Activated T-helper 17 cell treated with anti-CD3 and anti-CD28 coated beads, Interleukin-2, amount 50 U/mL, for 72 hours (primary cell): Measurements from ENCODE around the gene ZNF660. TPM values are rescaled to one million over a fixed set of nuclear protein-coding genes. Genes with fewer than 3 reads are reported as not detected.
"Not testable (repeated sequence)": the region's sequence is repeated elsewhere in the genome, so short reads cannot be mapped to it uniquely, and the experiment has no call there.

Source experiments
- ATAC-seq: fragments of 150-1000 bp; cut with Tn5 transposase; replicated peaks from 2 replicates; pipeline ENCODE4 v1.10.0; 2021; ENCODE audit warnings: mild to moderate bottlenecking, moderate library complexity
- H3K27ac Mint-ChIP-seq: one replicate; pipeline ENCODE4 v1.8.0; 2022; ENCODE audit warnings: mixed read lengths
- H3K27me3 Mint-ChIP-seq: one replicate; pipeline ENCODE4 v1.8.0; 2022; ENCODE audit warnings: mixed read lengths
- H3K36me3 Mint-ChIP-seq: one replicate; pipeline ENCODE4 v1.8.0; 2022; ENCODE audit warnings: low read depth, mild to moderate bottlenecking, mixed read lengths
- H3K4me1 Mint-ChIP-seq: one replicate; pipeline ENCODE4 v1.8.0; 2022; ENCODE audit warnings: mixed read lengths
- H3K4me3 Mint-ChIP-seq: one replicate; pipeline ENCODE4 v1.8.0; 2022; ENCODE audit warnings: mild to moderate bottlenecking, mixed read lengths
- H3K9me3 Mint-ChIP-seq: one replicate; pipeline ENCODE4 v1.8.0; 2022; ENCODE audit warnings: mixed read lengths
- total RNA-seq, 2 donors: library from RNA; stranded (reverse); gene quantifications; one replicate each; pipeline ENCODE4 v1.2.3, GENCODE V29; 2022

The ZNF660 gene
- total RNA-seq, 2 donors from 2014 or later = 0.08 TPM; not detected in 1

DNA sequence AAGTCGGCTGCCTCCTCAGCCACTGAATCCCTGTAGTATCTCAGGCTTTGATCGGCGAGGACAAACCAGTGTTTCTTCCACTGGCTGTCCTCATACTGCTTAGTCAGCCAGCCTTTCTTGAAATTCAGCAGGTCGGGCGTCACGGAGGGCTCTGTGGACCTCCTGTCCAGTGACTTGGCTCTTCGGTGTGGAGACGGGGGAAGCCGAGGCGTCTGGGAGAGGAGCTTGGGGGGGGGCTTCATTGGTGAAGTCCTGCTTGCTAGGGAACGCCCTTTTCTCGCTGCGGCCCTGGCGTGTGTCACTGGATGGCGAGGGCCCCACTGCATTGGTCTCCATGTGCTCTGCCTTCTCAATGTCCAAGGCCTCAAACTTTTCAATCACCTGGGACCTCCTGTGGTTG lies 5.0 kb upstream of the ZNF660 start:
- not testable (repeated sequence) for H3K27ac Mint-ChIP-seq

DNA sequence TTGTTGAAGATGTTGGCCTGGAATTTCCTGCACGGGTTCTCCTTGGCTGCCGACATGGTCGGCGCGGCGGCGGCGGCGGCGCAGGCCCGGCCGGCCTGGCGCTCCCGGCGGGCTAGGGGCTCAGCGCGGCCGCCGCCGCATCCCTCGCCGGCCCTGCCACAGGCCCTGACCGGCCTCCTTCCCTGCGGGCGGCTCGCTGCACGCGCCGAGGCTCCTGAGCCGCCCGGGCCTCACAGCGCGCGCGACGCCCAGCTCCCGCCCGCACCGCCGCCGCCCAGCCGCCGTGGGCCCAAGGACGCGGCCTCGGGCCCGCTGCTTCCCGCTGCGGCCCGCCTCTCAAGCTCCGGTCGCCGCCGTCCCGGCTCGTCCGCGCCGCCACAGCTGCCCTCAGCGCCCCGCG lies 3.8 kb upstream of the ZNF660 start:
- not testable (repeated sequence) for H3K4me1 Mint-ChIP-seq, H3K4me3 Mint-ChIP-seq, H3K27ac Mint-ChIP-seq, H3K36me3 Mint-ChIP-seq, H3K9me3 Mint-ChIP-seq, ATAC-seq
- peaks cover 22% of the 10 kb centered on the region for H3K27me3 Mint-ChIP-seq

More for the DNA sequence above, 5.0 kb upstream of the ZNF660 start:
- not testable (repeated sequence) for H3K9me3 Mint-ChIP-seq, H3K36me3 Mint-ChIP-seq, H3K4me1 Mint-ChIP-seq, H3K4me3 Mint-ChIP-seq, ATAC-seq
- peaks cover 13% of the 10 kb centered on the region for H3K27me3 Mint-ChIP-seq

DNA sequence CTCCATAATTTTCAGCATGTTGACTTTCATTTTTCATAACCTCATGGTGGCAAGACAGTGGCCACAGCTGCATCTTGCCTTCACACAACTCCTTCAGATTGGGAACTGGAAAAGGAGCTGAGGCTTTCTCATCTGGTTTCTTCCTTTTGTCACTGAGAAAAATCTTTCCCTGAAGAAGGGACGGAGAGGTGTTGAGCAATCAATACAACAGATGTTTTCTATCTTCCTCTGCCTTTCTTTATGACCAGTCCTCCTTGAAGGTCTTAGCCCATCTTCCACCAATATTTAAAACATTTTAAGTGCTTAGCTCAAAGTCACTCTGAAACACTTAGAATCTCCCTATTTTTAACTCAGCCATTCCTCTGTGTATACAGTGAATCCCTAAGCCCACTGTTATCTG lies 11.9 kb downstream of the ZNF660 start:
- no peaks in the 10 kb centered on the region for H3K4me1 Mint-ChIP-seq
- peaks cover 18% of the 10 kb centered on the region for H3K9me3 Mint-ChIP-seq
- H3K27ac Mint-ChIP-seq = no peak overlapping the region
- no peak overlapping the region for H3K4me3 Mint-ChIP-seq
- no peaks in the 10 kb centered on the region for H3K27me3 Mint-ChIP-seq
- H3K36me3 Mint-ChIP-seq = no peaks in the 10 kb centered on the region
- ATAC-seq = no peak

DNA sequence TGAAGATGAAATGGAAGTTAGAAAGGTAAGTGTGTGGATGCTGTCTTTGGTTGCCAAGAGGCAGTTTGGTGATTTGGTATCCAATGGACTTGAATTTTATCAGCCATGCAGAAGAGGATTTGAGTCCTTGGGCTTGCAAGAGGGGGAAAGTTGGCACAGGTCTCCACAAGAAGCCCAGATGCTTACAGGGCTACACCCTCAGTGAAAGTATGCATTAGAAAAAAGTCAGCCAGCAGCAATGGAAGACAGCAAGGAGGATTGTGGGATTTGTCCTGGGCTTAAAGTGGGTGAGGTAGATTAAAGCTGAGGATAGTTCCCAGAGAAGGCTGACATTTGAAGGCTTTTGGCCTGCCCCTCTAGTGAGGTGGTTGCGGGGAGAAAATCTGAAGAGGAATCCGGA lies 17.0 kb downstream of the ZNF660 start:
- H3K36me3 Mint-ChIP-seq = no peaks in the 10 kb centered on the region
- H3K4me1 Mint-ChIP-seq = no peaks in the 10 kb centered on the region
- no peak for ATAC-seq
- H3K9me3 Mint-ChIP-seq = no peaks in the 10 kb centered on the region
- no peak overlapping the region for H3K27ac Mint-ChIP-seq
- no peaks in the 10 kb centered on the region for H3K27me3 Mint-ChIP-seq
- H3K4me3 Mint-ChIP-seq = no peak overlapping the region

DNA sequence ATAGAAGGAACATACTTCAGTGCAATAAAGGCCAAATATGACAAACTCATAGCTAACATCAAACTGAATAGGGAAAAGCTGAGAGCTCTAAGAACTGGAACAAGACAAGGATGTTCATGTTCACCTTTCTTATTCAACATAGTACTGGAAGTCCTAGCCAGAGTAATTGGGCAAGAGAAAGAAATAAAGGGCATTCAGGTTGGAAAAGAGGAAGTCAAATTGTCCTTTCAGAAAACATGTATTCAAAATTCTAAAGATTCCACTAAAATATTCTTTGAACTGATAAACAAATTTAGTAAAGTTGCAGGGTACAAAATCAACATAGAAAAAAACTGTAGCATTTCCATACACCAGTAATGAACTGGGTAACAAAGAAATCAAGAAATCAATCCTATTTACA lies 27.9 kb downstream of the ZNF660 start:
- Mint-ChIP-seq H3K4me3 (no peak overlapping the region), H3K27ac (no peak overlapping the region), H3K36me3 (no peaks in the 10 kb centered on the region), H3K9me3 (no peaks in the 10 kb centered on the region), H3K4me1 (no peaks in the 10 kb centered on the region), H3K27me3 (peaks cover 5% of the 10 kb centered on the region)
- no peak for ATAC-seq

DNA sequence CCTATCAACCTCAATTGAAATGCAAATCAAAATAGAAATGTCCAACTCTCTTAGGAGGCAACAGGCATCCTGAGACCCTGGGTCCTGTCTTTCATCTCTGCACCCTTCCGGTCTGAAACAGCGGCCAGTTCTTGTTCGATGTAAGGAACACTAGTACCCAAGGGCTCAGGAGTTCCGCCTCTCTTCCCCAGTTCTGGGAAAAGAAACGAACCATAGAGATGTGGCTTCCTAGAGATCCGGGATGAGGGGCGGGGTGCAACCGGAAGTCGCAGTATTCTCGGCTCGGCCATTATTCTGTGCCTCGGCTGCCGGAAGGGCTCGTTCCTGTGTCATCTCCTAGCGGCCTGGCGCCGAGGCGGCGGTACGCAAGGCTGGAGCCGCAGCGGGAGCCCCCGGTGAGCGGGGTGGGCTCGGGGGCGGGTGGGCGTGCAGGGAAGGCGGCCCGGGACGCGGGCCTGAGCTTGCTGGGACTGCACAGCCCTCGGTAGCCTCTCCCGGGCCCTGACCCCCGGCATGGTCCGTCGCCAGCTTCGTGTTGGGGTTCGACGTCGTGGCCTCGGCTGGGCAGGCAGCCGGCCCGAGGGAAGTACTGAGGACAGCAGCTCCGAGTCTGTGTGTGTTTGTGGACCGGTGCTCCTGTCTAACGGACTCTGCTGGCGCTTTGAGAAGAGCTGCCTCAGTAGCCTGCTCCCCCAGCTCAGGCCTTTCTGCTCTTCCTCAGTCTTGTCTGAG lies 40.2 kb downstream of the ZNF660 start, which contains the start of gene ZNF197:
Gene ZNF197 (plus strand): TSS at position 288 of the 732 bp plus-strand sequence. CDS start 4,119 bp downstream, outside the sequence.
- peak within 1 kb of the TSS; percentile 87 for H3K4me3 Mint-ChIP-seq
- ATAC-seq = peak; percentile 94
- peaks cover 18% of the 10 kb centered on the region for H3K36me3 Mint-ChIP-seq
- H3K4me1 Mint-ChIP-seq = peaks cover 11% of the 10 kb centered on the region
- H3K27me3 Mint-ChIP-seq = no peaks in the 10 kb centered on the region
- H3K27ac Mint-ChIP-seq = peak within 1 kb of the TSS; percentile 88
- H3K9me3 Mint-ChIP-seq = no peaks in the 10 kb centered on the region

DNA sequence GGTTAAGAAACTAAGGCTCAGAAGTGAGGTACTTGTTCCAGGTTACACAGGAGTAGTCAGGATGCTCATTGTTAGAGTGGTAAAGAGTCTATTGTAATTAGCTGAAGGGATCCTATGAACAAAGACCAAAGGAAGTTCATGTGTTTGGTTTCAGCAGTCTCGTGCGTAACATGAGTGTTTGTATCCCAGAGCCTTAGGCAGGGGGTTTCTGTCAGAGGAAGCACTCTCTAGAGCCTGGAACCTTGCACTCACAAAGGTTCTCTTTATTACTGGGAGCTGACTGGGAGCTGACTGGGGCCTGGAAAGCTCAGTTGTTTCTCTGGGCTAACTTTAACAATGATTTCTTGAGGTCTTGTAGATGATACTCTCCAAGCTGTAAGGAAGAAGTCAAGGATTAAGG lies 44.0 kb downstream of the ZNF660 start:
- no peaks in the 10 kb centered on the region for H3K27me3 Mint-ChIP-seq
- no peak for ATAC-seq
- peaks cover 56% of the 10 kb centered on the region for H3K36me3 Mint-ChIP-seq
- H3K4me3 Mint-ChIP-seq = no peak overlapping the region
- H3K4me1 Mint-ChIP-seq = peaks cover 11% of the 10 kb centered on the region
- no peaks in the 10 kb centered on the region for H3K9me3 Mint-ChIP-seq
- H3K27ac Mint-ChIP-seq = no peak overlapping the region

DNA sequence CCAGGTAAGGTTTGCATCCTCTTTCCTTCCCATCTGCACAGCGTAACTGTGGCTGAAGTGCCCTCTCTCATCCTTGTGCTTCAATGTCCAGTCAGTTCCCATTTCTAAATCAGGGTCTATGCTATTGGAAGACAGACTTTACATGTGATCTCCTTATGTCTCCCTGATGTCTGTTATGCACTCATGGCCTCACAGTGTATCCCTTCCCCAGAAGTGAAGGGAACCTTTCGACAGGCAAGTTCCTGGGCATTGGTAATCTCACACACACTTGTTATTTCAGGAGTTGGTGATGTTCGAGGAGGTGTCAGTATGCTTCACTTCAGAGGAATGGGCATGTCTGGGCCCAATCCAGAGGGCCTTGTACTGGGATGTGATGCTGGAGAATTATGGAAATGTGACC lies 47.4 kb downstream of the ZNF660 start:
- Mint-ChIP-seq H3K9me3 (peaks cover 10% of the 10 kb centered on the region), H3K4me3 (no peak overlapping the region), H3K36me3 (peaks cover 91% of the 10 kb centered on the region), H3K27me3 (no peaks in the 10 kb centered on the region), H3K4me1 (peaks cover 7% of the 10 kb centered on the region), H3K27ac (no peak overlapping the region)
- no peak for ATAC-seq

DNA sequence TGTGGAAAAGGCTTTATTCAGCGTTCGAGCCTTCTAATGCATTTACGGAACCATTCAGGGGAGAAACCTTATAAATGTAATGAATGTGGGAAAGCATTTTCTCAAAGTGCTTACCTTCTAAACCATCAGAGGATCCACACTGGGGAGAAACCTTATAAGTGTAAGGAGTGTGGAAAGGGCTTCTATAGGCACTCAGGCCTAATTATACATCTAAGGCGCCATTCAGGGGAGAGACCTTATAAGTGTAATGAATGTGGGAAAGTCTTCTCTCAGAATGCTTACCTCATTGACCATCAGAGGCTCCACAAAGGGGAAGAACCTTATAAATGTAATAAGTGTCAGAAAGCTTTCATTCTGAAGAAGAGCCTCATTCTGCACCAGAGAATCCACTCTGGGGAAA lies 57.6 kb downstream of the ZNF660 start:
- Mint-ChIP-seq H3K27ac (no peak overlapping the region), H3K4me1 (no peaks in the 10 kb centered on the region), H3K36me3 (peaks cover 62% of the 10 kb centered on the region), H3K27me3 (no peaks in the 10 kb centered on the region), H3K4me3 (no peak overlapping the region), H3K9me3 (peaks cover 24% of the 10 kb centered on the region)
- no peak for ATAC-seq

DNA sequence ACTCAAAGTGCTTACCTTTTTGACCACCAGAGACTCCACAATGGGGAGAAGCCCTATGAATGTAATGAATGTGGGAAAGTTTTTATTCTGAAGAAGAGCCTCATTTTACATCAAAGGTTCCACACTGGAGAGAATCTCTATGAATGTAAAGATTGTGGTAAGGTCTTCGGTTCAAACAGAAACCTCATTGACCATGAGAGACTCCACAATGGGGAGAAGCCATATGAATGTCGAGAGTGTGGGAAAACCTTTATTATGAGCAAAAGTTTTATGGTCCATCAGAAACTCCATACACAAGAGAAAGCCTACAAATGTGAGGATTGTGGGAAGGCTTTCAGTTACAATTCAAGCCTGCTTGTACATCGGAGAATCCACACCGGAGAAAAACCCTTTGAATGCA lies 58.3 kb downstream of the ZNF660 start:
- H3K4me1 Mint-ChIP-seq = no peaks in the 10 kb centered on the region
- no peaks in the 10 kb centered on the region for H3K27me3 Mint-ChIP-seq
- H3K27ac Mint-ChIP-seq = no peak overlapping the region
- H3K9me3 Mint-ChIP-seq = peaks cover 19% of the 10 kb centered on the region
- no peak overlapping the region for H3K4me3 Mint-ChIP-seq
- ATAC-seq = no peak
- peaks cover 56% of the 10 kb centered on the region for H3K36me3 Mint-ChIP-seq

DNA sequence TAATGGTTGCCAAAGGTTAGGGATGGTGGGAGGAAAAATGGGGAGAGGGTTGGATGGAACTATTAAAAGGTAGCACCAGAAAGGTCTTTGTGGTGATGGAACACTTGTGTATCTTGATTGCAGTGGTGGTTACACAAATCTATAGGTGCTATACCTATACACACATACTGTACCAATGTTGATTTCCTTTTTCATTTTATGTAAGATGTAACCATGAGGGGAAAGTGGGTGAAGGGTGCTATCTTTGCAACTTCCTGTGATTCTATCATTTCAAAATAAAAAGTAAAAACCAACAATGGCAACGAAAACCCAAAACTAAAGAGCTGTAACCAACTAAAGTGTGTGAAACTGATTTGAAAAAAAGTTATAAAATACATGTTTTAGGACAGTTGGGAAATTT lies 63.0 kb downstream of the ZNF660 start:
- H3K36me3 Mint-ChIP-seq = peaks cover 25% of the 10 kb centered on the region
- peaks cover 4% of the 10 kb centered on the region for H3K9me3 Mint-ChIP-seq
- H3K27ac Mint-ChIP-seq = no peak overlapping the region

DNA sequence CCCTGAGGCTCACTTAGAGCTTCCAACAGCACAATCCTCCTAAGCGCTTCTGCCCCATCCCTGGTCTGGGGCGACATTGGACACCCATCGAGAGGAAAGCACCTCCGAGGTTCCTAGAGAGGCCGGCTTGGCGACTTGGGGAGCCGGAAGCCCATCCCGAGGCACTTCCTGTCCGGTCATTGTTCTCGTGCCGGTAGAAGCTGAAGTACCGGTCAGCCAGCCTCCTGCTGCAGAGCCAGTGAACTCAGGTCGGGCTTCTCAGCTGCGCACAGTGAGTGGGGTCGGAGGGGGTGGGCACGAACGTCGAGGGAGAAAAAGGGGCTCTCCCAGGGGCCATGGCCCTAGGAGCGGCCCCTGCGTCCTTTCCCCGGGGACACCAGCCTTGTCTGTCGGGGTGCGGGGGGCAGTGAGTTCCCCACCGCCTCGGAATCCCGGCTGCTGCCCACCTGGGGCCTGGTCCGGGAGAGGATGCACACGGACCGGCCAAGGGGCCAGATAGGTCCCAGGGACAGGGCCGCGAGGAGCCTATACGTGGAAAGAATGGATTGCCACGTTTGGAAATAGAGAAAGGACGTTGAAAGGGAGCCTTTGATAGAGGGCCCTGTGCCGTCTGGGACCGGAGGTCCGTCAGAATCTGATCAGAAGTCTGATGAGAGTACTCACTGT lies 63.9 kb downstream of the ZNF660 start, which contains the start of gene ZNF35:
Gene ZNF35 (plus strand): TSS at position 169 of the 666 bp plus-strand sequence. CDS start 2,336 bp downstream, outside the sequence.
- H3K4me3 Mint-ChIP-seq = peak within 1 kb of the TSS; percentile 65
- peaks cover 8% of the 10 kb centered on the region for H3K9me3 Mint-ChIP-seq
- H3K27ac Mint-ChIP-seq = peak within 1 kb of the TSS; percentile 1
- H3K4me1 Mint-ChIP-seq = no peaks in the 10 kb centered on the region
- peaks cover 26% of the 10 kb centered on the region for H3K36me3 Mint-ChIP-seq
- peak; percentile 73 for ATAC-seq
- H3K27me3 Mint-ChIP-seq = no peaks in the 10 kb centered on the region

More for the DNA sequence above, 63.0 kb downstream of the ZNF660 start:
- peak overlapping the region; percentile 65 for H3K4me3 Mint-ChIP-seq
- no peaks in the 10 kb centered on the region for H3K27me3 Mint-ChIP-seq
- H3K4me1 Mint-ChIP-seq = no peaks in the 10 kb centered on the region
- ATAC-seq = no peak
